Nephron progenitor cell (in vitro differentiated cells): Measurements from ENCODE around the gene GBE1.
"Not testable (repeated sequence)": the region's sequence is repeated elsewhere in the genome, so short reads cannot be mapped to it uniquely, and the experiment has no call there.

Experiments
- DNase-seq: peaks from one replicate; pipeline ENCODE4 v3.0.0; 2021
- H3K27ac Mint-ChIP-seq: 2 replicates; pipeline ENCODE4 v1.8.0; 2021; ENCODE audit warnings: mild to moderate bottlenecking, moderate library complexity, mixed read lengths
- H3K27me3 Mint-ChIP-seq: 2 replicates; pipeline ENCODE4 v1.8.0; 2021; ENCODE audit warnings: mild to moderate bottlenecking, low read depth, mixed read lengths; ENCODE audit not compliant: poor library complexity
- H3K36me3 Mint-ChIP-seq: 2 replicates; pipeline ENCODE4 v1.8.0; 2021; ENCODE audit warnings: low read depth, mixed read lengths
- H3K4me1 Mint-ChIP-seq: 2 replicates; pipeline ENCODE4 v1.8.0; 2021; ENCODE audit warnings: mixed read lengths
- H3K4me3 Mint-ChIP-seq: 2 replicates; pipeline ENCODE4 v1.8.0; 2021; ENCODE audit warnings: mild to moderate bottlenecking, moderate library complexity, mixed read lengths
- H3K9me3 Mint-ChIP-seq: 2 replicates; pipeline ENCODE4 v1.8.0; 2021; ENCODE audit warnings: mild to moderate bottlenecking, moderate library complexity, mixed read lengths
- TF ChIP-seq, protein P1 (sequence below): fragments of 200-600 bp; sonication (generic); IDR thresholded peaks from 2 replicates; pipeline ENCODE4 v1.5.0; 2021; ENCODE audit warnings: antibody characterized with exemption

The GBE1 gene

GRCh38 chr3:81752604-81753003 lies 8.8 kb downstream of the GBE1 start:
- no peaks in the 10 kb centered on the region for H3K4me1 Mint-ChIP-seq
- peaks cover 26% of the 10 kb centered on the region for H3K9me3 Mint-ChIP-seq
- TF ChIP-seq, protein P1, sequence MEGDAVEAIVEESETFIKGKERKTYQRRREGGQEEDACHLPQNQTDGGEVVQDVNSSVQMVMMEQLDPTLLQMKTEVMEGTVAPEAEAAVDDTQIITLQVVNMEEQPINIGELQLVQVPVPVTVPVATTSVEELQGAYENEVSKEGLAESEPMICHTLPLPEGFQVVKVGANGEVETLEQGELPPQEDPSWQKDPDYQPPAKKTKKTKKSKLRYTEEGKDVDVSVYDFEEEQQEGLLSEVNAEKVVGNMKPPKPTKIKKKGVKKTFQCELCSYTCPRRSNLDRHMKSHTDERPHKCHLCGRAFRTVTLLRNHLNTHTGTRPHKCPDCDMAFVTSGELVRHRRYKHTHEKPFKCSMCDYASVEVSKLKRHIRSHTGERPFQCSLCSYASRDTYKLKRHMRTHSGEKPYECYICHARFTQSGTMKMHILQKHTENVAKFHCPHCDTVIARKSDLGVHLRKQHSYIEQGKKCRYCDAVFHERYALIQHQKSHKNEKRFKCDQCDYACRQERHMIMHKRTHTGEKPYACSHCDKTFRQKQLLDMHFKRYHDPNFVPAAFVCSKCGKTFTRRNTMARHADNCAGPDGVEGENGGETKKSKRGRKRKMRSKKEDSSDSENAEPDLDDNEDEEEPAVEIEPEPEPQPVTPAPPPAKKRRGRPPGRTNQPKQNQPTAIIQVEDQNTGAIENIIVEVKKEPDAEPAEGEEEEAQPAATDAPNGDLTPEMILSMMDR = no peak
- DNase-seq = no peak
- no peak overlapping the region for H3K27ac Mint-ChIP-seq
- H3K36me3 Mint-ChIP-seq = peaks cover 43% of the 10 kb centered on the region
- H3K27me3 Mint-ChIP-seq = no peaks in the 10 kb centered on the region
- H3K4me3 Mint-ChIP-seq = no peak overlapping the region

GRCh38 chr3:81749265-81749664 lies 12.2 kb downstream of the GBE1 start:
- no peak overlapping the region for H3K4me3 Mint-ChIP-seq
- no peak for DNase-seq
- no peaks in the 10 kb centered on the region for H3K4me1 Mint-ChIP-seq
- H3K9me3 Mint-ChIP-seq = peaks cover 6% of the 10 kb centered on the region
- TF ChIP-seq, protein P1 = no peak
- peaks cover 19% of the 10 kb centered on the region for H3K36me3 Mint-ChIP-seq
- H3K27ac Mint-ChIP-seq = no peak overlapping the region
- H3K27me3 Mint-ChIP-seq = no peaks in the 10 kb centered on the region

DNA sequence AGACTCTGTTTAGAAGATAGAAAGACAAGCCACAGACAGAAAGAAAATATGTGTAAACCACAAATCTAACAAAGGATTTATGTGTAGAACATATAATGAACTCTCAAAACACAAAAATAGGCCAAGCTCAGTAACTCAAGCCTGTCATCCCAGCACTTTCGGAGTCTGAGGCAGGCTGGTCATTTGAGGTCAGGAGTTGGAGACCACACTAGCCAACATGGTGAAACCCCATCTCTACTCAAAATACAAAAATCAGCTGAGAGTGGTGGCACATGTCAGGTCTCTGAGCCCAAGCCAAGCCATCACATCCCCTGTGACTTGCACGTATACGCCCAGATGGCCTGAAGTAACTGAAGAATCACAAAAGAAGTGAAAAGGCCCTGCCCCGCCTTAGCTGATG lies 14.2 kb downstream of the GBE1 start:
- H3K4me3 Mint-ChIP-seq, DNase-seq: not testable (repeated sequence)

DNA sequence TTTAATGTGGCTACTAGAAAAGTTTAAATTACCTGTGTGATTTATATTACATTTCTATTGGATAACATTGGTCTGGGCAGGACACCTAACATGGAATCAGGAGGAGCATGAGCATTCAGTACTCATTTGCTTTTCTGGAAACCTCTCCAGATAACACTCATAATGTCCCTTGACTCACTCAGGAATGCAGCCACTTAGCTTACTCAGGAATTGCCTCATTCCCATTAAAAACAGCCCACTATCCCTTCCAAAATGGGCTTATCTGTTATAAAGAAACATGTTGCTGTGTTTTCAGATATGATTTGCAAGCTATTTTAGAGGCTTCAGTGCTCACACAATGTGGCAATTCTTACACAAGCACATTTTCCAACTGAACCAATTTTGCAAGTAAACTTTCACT lies 17.1 kb downstream of the GBE1 start:
- TF ChIP-seq, protein P1 = no peak
- no peak overlapping the region for H3K27ac Mint-ChIP-seq
- no peaks in the 10 kb centered on the region for H3K27me3 Mint-ChIP-seq
- no peaks in the 10 kb centered on the region for H3K9me3 Mint-ChIP-seq
- H3K36me3 Mint-ChIP-seq = peaks cover 14% of the 10 kb centered on the region
- H3K4me3 Mint-ChIP-seq = no peak overlapping the region
- no peak for DNase-seq
- no peaks in the 10 kb centered on the region for H3K4me1 Mint-ChIP-seq

More for the DNA sequence above, 14.2 kb downstream of the GBE1 start:
- H3K27me3 Mint-ChIP-seq, H3K9me3 Mint-ChIP-seq, H3K4me1 Mint-ChIP-seq, H3K27ac Mint-ChIP-seq: not testable (repeated sequence)
- H3K36me3 Mint-ChIP-seq = peaks cover 14% of the 10 kb centered on the region

DNA sequence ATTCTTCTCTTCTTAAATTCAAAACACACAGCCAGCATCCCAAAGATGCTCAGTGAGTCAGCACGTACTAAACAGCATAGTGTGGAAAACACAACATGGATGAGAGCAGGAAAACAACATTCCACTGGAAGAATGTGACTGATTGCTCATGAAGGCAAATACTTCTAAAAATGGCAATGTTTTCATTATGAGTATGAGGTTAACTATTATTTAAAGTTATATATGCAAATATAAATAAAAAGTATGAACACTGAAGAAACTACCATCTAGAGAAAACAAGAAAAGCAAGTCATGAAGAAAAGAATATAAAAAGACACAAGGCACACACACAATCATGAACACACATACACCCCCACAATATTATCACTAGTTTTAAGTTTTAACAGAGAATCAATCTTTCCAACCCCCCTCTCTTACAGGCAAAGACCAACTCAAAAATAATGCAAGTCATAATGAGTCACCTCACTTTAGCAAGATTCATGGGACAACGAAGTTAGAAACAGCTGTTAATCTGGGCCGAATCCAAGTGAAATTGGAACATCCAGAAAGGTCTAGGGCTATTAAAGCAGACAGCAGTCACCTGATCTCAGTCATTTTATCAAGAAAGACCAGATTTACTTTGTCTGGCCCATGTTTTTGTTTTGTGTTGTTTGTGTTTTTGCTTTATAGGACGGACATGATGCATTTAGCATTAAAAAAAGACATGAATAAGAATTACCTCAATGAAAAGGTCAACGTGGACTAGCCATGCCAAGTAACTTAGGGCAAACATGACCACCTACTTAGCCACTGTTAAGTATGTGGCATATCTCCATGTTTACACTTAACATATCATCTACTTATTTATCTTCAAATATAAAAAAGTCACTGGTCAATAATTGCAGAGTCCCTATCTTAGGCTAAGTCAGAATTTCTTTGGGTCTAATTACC lies 18.1 kb downstream of the GBE1 start:
- H3K9me3 Mint-ChIP-seq = no peaks in the 10 kb centered on the region

GRCh38 chr3:81742581-81742980 lies 18.9 kb downstream of the GBE1 start:
- no peak overlapping the region for H3K4me3 Mint-ChIP-seq
- no peaks in the 10 kb centered on the region for H3K9me3 Mint-ChIP-seq
- no peak for DNase-seq
- no peaks in the 10 kb centered on the region for H3K4me1 Mint-ChIP-seq
- no peak overlapping the region for H3K27ac Mint-ChIP-seq
- peaks cover 17% of the 10 kb centered on the region for H3K36me3 Mint-ChIP-seq
- no peaks in the 10 kb centered on the region for H3K27me3 Mint-ChIP-seq
- TF ChIP-seq, protein P1 = no peak

More for the DNA sequence above, 18.1 kb downstream of the GBE1 start:
- no peak for DNase-seq
- Mint-ChIP-seq H3K36me3 (peaks cover 21% of the 10 kb centered on the region), H3K27ac (no peak overlapping the region), H3K4me3 (no peak overlapping the region), H3K27me3 (no peaks in the 10 kb centered on the region), H3K4me1 (no peaks in the 10 kb centered on the region)
- TF ChIP-seq, protein P1 = no peak
